Measurements from ENCODE around the gene PHF23. TPM values are rescaled to one million over a fixed set of nuclear protein-coding genes. Genes with fewer than 3 reads are reported as not detected.

The PHF23 gene
- 37.1 and 52.7 TPM in 2 replicates for total RNA-seq

GRCh38 chr17:7239091-7240027 lies at the start of gene PHF23:
PHF23 (minus strand) TSS chr17:7239457; CDS start chr17:7239279, 178 bp downstream.

GRCh38 chr17:7281074-7281952 lies 42.1 kb upstream of the PHF23 start, which contains the start of gene SLC2A4:
SLC2A4 (plus strand) TSS chr17:7281718; CDS start chr17:7281935, 217 bp downstream.

GRCh38 chr17:7262192-7262934 lies 23.1 kb upstream of the PHF23 start, which contains the start of gene CLDN7:
CLDN7 (minus strand) TSS chr17:7262478; CDS start chr17:7262043, 435 bp downstream.

GRCh38 chr17:7252176-7253043 lies 13.2 kb upstream of the PHF23 start, which contains the start of gene ELP5:
ELP5 (plus strand) TSS chr17:7252215; CDS start chr17:7252551, 336 bp downstream.

GRCh38 chr17:7251661-7252175 lies 12.5 kb upstream of the PHF23 start, which contains the start of gene CTDNEP1:
CTDNEP1 (minus strand) TSS chr17:7251734; CDS start chr17:7251296, 438 bp downstream.

GRCh38 chr17:7241783-7242716 lies 2.8 kb upstream of the PHF23 start, which contains the start of gene GABARAP:
GABARAP (minus strand) TSS chr17:7242449; CDS start chr17:7242330, 119 bp downstream.

GRCh38 chr17:7234083-7234951 lies 4.9 kb downstream of the PHF23 start, which contains the start of gene DVL2:
DVL2 (minus strand) TSS chr17:7234517; CDS start chr17:7234262, 255 bp downstream.

GRCh38 chr17:7219812-7220592 lies 19.3 kb downstream of the PHF23 start, which contains the start of the genes ACADVL and DLG4:
ACADVL (plus strand) TSS chr17:7219938; CDS start chr17:7219985, 47 bp downstream.
DLG4 (minus strand) TSS chr17:7219836.

Other genes starting within 250 kb of the PHF23 start
- gene ALOX12, start 243.4 kb downstream of the PHF23 start, total RNA-seq = not detected in 2 replicates
- 263 and 289 TPM in 2 replicates for gene RNASEK, start 226.8 kb downstream of the PHF23 start, total RNA-seq
- 0.35 and 2.2 TPM in 2 replicates for gene BCL6B, start 216.4 kb downstream of the PHF23 start, total RNA-seq
- 0.17 and 1.2 TPM in 2 replicates for gene SLC16A13, start 203.4 kb downstream of the PHF23 start, total RNA-seq
- gene SLC16A11, start 195.4 kb downstream of the PHF23 start, total RNA-seq = 0.60 TPM in 1 of 2 replicates, not detected in the other
- not detected in 2 replicates for gene CLEC10A, start 159.2 kb downstream of the PHF23 start, total RNA-seq
- gene ASGR2, start 124.6 kb downstream of the PHF23 start, total RNA-seq = not detected in 2 replicates
- 0.35 and 0.85 TPM in 2 replicates for gene ASGR1, start 60.1 kb downstream of the PHF23 start, total RNA-seq
- gene DLG4, start 19.6 kb downstream of the PHF23 start, total RNA-seq = 8.5 and 13.6 TPM in 2 replicates
- gene ACADVL, start 19.5 kb downstream of the PHF23 start, total RNA-seq = 194 and 234 TPM in 2 replicates
- gene DVL2, start 4.9 kb downstream of the PHF23 start, total RNA-seq = 61.8 and 63.7 TPM in 2 replicates
- gene GABARAP, start 3.0 kb upstream of the PHF23 start, total RNA-seq = 916 and 1,059 TPM in 2 replicates
- gene CTDNEP1, start 12.3 kb upstream of the PHF23 start, total RNA-seq = 56.2 and 97.6 TPM in 2 replicates
- 24.4 and 27.7 TPM in 2 replicates for gene ELP5, start 12.8 kb upstream of the PHF23 start, total RNA-seq
- gene CLDN7, start 23.0 kb upstream of the PHF23 start, total RNA-seq = 0.17 and 1.3 TPM in 2 replicates
- gene SLC2A4, start 42.3 kb upstream of the PHF23 start, total RNA-seq = 0.23 TPM in 1 of 2 replicates, not detected in the other
- gene YBX2, start 55.2 kb upstream of the PHF23 start, total RNA-seq = 0.60 TPM in 1 of 2 replicates, not detected in the other
- 327 and 351 TPM in 2 replicates for gene EIF5A, start 68.2 kb upstream of the PHF23 start, total RNA-seq
- 65.2 and 92.2 TPM in 2 replicates for gene GPS2, start 75.9 kb upstream of the PHF23 start, total RNA-seq
- gene NEURL4, start 89.9 kb upstream of the PHF23 start, total RNA-seq = 8.9 and 13.0 TPM in 2 replicates
- 0.34 TPM in 1 of 2 replicates, not detected in the other for gene ACAP1, start 97.1 kb upstream of the PHF23 start, total RNA-seq
- gene KCTD11, start 112.7 kb upstream of the PHF23 start, total RNA-seq = 17.2 and 24.3 TPM in 2 replicates
- gene TMEM95, start 115.7 kb upstream of the PHF23 start, total RNA-seq = not detected in 2 replicates
- gene TNK1, start 141.6 kb upstream of the PHF23 start, total RNA-seq = 0.09 and 0.47 TPM in 2 replicates
- gene PLSCR3, start 155.1 kb upstream of the PHF23 start, total RNA-seq = 45.7 and 72.9 TPM in 2 replicates
- gene TMEM256, start 164.6 kb upstream of the PHF23 start, total RNA-seq = 83.2 and 132 TPM in 2 replicates
- 13.5 and 18.6 TPM in 2 replicates for gene NLGN2, start 168.4 kb upstream of the PHF23 start, total RNA-seq
- gene SPEM1, start 180.9 kb upstream of the PHF23 start, total RNA-seq = not detected in 2 replicates
- gene SPEM2, start 186.2 kb upstream of the PHF23 start, total RNA-seq = not detected in 2 replicates
- not detected in 2 replicates for gene SPEM3, start 189.4 kb upstream of the PHF23 start, total RNA-seq
- 1.3 and 2.4 TPM in 2 replicates for gene TMEM102, start 196.0 kb upstream of the PHF23 start, total RNA-seq
- gene FGF11, start 200.1 kb upstream of the PHF23 start, total RNA-seq = 0.43 and 2.0 TPM in 2 replicates
- gene CHRNB1, start 205.6 kb upstream of the PHF23 start, total RNA-seq = 3.7 and 6.7 TPM in 2 replicates
- 25.4 and 29.3 TPM in 2 replicates for gene ZBTB4, start 240.2 kb upstream of the PHF23 start, total RNA-seq
- not detected in 2 replicates for gene SLC35G6, start 242.0 kb upstream of the PHF23 start, total RNA-seq
- gene POLR2A, start 244.9 kb upstream of the PHF23 start, total RNA-seq = 35.5 and 50.7 TPM in 2 replicates

All from pericardium fibroblast (primary cell).